Muscle layer of duodenum (tissue), 2 donors: ENCODE measurements around the gene CHST14.

Experiments
- H3K27ac ChIP-seq: one replicate; pipeline ENCODE4 v1.7.0; 2013; ENCODE audit warnings: mild to moderate bottlenecking, low read length
- H3K27me3 ChIP-seq: one replicate; pipeline ENCODE4 v1.7.0; 2013; ENCODE audit warnings: low read depth, mild to moderate bottlenecking, control low read depth, low read length
- H3K36me3 ChIP-seq, 2 donors: one replicate each; pipeline ENCODE4 v1.7.0; 2013; ENCODE audit warnings: low read length in 2 of 2, control low read depth in 1 of 2, mild to moderate bottlenecking in 1 of 2; ENCODE audit not compliant: insufficient read depth in 2 of 2, control insufficient read depth in 1 of 2
- H3K4me1 ChIP-seq, 2 donors: one replicate each; pipeline ENCODE4 v1.7.0; 2013; ENCODE audit warnings: low read length in 2 of 2, mild to moderate bottlenecking in 2 of 2, control low read depth in 1 of 2, moderate library complexity in 1 of 2; ENCODE audit not compliant: insufficient read depth in 2 of 2, control insufficient read depth in 1 of 2
- H3K4me3 ChIP-seq, 2 donors: one replicate each; pipeline ENCODE4 v1.7.0; 2013; ENCODE audit warnings: low read length in 2 of 2, low read depth in 1 of 2, mild to moderate bottlenecking in 1 of 2
- H3K9me3 ChIP-seq, 2 donors: one replicate each; pipeline ENCODE4 v1.7.0; 2013; ENCODE audit warnings: low read length in 2 of 2, control low read depth in 1 of 2, mild to moderate bottlenecking in 1 of 2; ENCODE audit not compliant: control insufficient read depth in 1 of 2
- donor health status: healthy.

The CHST14 gene

GRCh38 chr15:40481341-40482074, 10.7 kb downstream of the CHST14 start:
- H3K27ac ChIP-seq = no peak overlapping the region
- H3K4me3 ChIP-seq = no peak overlapping the region

GRCh38 chr15:40483919-40484318, 13.1 kb downstream of the CHST14 start:
- H3K4me3 ChIP-seq = no peak overlapping the region

More at GRCh38 chr15:40481341-40482074, 10.7 kb downstream of the CHST14 start:
- no peaks in the 10 kb centered on the region for H3K36me3 ChIP-seq
- no peaks in the 10 kb centered on the region for H3K9me3 ChIP-seq
- H3K27me3 ChIP-seq = no peaks in the 10 kb centered on the region
- no peaks in the 10 kb centered on the region for H3K4me1 ChIP-seq

GRCh38 chr15:40486066-40486770, 15.4 kb downstream of the CHST14 start:
- Histone ChIP-seq H3K4me3 (no peak overlapping the region), H3K27ac (no peak overlapping the region), H3K36me3 (no peaks in the 10 kb centered on the region)

More at GRCh38 chr15:40483919-40484318, 13.1 kb downstream of the CHST14 start:
- H3K4me1 ChIP-seq = no peaks in the 10 kb centered on the region
- no peaks in the 10 kb centered on the region for H3K36me3 ChIP-seq
- no peaks in the 10 kb centered on the region for H3K9me3 ChIP-seq
- no peak overlapping the region for H3K27ac ChIP-seq
- no peaks in the 10 kb centered on the region for H3K27me3 ChIP-seq

GRCh38 chr15:40487816-40488682, 17.3 kb downstream of the CHST14 start:
- no peak overlapping the region for H3K27ac ChIP-seq
- H3K9me3 ChIP-seq = no peaks in the 10 kb centered on the region
- H3K4me1 ChIP-seq = no peaks in the 10 kb centered on the region
- no peak overlapping the region for H3K4me3 ChIP-seq
- no peaks in the 10 kb centered on the region for H3K27me3 ChIP-seq
- H3K36me3 ChIP-seq = no peaks in the 10 kb centered on the region

More at GRCh38 chr15:40486066-40486770, 15.4 kb downstream of the CHST14 start:
- no peaks in the 10 kb centered on the region for H3K9me3 ChIP-seq
- no peaks in the 10 kb centered on the region for H3K27me3 ChIP-seq
- no peaks in the 10 kb centered on the region for H3K4me1 ChIP-seq

GRCh38 chr15:40489274-40490175, 18.7 kb downstream of the CHST14 start:
- H3K27ac ChIP-seq = no peak overlapping the region
- no peaks in the 10 kb centered on the region for H3K9me3 ChIP-seq
- H3K36me3 ChIP-seq = no peaks in the 10 kb centered on the region
- H3K4me1 ChIP-seq = no peaks in the 10 kb centered on the region
- H3K27me3 ChIP-seq = no peaks in the 10 kb centered on the region
- H3K4me3 ChIP-seq = no peak overlapping the region

GRCh38 chr15:40493089-40493840, 22.5 kb downstream of the CHST14 start:
- Histone ChIP-seq H3K27ac (no peak overlapping the region), H3K4me3 (no peak overlapping the region), H3K4me1 (no peaks in the 10 kb centered on the region), H3K36me3 (no peaks in the 10 kb centered on the region), H3K27me3 (no peaks in the 10 kb centered on the region), H3K9me3 (no peaks in the 10 kb centered on the region)

- Histone ChIP-seq H3K4me1 (no peaks in the 10 kb centered on the region), H3K27ac (no peak overlapping the region), H3K9me3 (no peaks in the 10 kb centered on the region), H3K36me3 (no peaks in the 10 kb centered on the region), H3K4me3 (no peak overlapping the region), H3K27me3 (no peaks in the 10 kb centered on the region)
These were observed 24.7 kb downstream of the CHST14 start for GRCh38 chr15:40495516-40495915.

- no peaks in the 10 kb centered on the region for H3K36me3 ChIP-seq
- no peak overlapping the region for H3K4me3 ChIP-seq
- no peak overlapping the region for H3K27ac ChIP-seq
- no peaks in the 10 kb centered on the region for H3K4me1 ChIP-seq
- H3K27me3 ChIP-seq = no peaks in the 10 kb centered on the region
- no peaks in the 10 kb centered on the region for H3K9me3 ChIP-seq
These were observed 27.6 kb downstream of the CHST14 start for GRCh38 chr15:40498418-40498817.

- Histone ChIP-seq H3K4me3 (no peak overlapping the region), H3K4me1 (no peaks in the 10 kb centered on the region), H3K27me3 (no peaks in the 10 kb centered on the region), H3K27ac (no peak overlapping the region), H3K9me3 (no peaks in the 10 kb centered on the region), H3K36me3 (no peaks in the 10 kb centered on the region)
These were observed 28.1 kb downstream of the CHST14 start for GRCh38 chr15:40498891-40499290.

- Histone ChIP-seq H3K4me1 (no peaks in the 10 kb centered on the region), H3K27ac (no peak overlapping the region), H3K9me3 (no peaks in the 10 kb centered on the region), H3K4me3 (no peak overlapping the region), H3K36me3 (no peaks in the 10 kb centered on the region), H3K27me3 (no peaks in the 10 kb centered on the region)
These were observed 29.1 kb downstream of the CHST14 start for GRCh38 chr15:40499931-40500330.
